ENCODE data around the gene LY6G5C.

DNA sequence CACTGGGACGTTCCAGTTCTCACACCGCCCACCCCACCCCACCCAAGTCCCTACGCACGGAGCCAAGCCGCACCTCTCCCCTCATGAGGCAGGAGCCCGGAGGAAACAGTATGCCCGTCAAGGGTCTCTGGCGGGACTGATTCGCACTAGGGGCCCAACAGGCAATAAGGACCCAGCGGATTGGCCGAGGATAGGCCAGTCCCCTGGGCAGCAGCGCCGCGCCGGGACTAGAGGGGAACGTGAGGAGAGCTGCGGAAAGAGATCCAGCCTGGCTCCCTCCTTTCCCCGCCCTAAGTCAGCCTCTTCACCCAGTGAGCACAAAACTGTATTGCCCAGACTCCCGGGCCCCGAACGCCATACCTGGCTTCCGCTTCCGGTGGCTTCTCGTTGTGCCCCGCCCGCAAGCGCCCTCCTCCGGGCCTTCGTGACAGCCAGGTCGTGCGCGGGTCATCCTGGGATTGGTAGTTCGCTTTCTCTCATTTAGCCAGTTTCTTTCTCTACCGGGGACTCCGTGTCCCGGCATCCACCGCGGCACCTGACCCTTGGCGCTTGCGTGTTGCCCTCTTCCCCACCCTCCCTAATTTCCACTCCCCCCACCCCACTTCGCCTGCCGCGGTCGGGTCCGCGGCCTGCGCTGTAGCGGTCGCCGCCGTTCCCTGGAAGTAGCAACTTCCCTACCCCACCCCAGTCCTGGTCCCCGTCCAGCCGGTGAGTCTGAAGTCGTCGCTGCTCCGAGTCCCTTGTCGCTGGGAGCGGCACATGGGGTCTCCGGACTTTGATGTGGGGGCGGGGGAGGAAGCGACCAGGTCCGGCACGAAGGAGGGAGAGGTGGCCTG is 15.1 kb downstream of the LY6G5C start, which contains the start of gene CSNK2B:
- TF ChIP-seq, protein P1, sequence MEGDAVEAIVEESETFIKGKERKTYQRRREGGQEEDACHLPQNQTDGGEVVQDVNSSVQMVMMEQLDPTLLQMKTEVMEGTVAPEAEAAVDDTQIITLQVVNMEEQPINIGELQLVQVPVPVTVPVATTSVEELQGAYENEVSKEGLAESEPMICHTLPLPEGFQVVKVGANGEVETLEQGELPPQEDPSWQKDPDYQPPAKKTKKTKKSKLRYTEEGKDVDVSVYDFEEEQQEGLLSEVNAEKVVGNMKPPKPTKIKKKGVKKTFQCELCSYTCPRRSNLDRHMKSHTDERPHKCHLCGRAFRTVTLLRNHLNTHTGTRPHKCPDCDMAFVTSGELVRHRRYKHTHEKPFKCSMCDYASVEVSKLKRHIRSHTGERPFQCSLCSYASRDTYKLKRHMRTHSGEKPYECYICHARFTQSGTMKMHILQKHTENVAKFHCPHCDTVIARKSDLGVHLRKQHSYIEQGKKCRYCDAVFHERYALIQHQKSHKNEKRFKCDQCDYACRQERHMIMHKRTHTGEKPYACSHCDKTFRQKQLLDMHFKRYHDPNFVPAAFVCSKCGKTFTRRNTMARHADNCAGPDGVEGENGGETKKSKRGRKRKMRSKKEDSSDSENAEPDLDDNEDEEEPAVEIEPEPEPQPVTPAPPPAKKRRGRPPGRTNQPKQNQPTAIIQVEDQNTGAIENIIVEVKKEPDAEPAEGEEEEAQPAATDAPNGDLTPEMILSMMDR (IDR thresholded peaks at IDR 0.05 in 8 of 11, conservative IDR thresholded peaks at IDR 0.05 in 3 of 11) = peak in 6 of 11 experiments; percentile 7 to 51 (median 19)
- peak in 2 of 3 donors; percentile 26 to 40 for TF ChIP-seq POLR2A (IDR thresholded peaks at IDR 0.05)

Measured in spleen (tissue), 7 donors.